Mesenchymal stem cell (in vitro differentiated cells and primary cell): ENCODE data around the gene SDHAF2.
A peak's percentile ranks its signal among the peaks of the same experiment; 100 is the strongest.

ENCODE experiments used
- DNase-seq: peaks from one replicate; pipeline ENCODE4 v3.0.0-alpha.2; 2013
- H2AFZ ChIP-seq: one replicate; pipeline ENCODE4 v1.6.1; 2013; ENCODE audit warnings: low read depth, mild to moderate bottlenecking, control low read depth, inconsistent platforms, low read length, moderate library complexity
- H2AK5ac ChIP-seq: 2 replicates; pipeline ENCODE4 v1.6.1; 2013; ENCODE audit warnings: low read length, moderate library complexity, mild to moderate bottlenecking, inconsistent platforms; ENCODE audit not compliant: severe bottlenecking
- H2BK120ac ChIP-seq: one replicate; pipeline ENCODE4 v1.6.1; 2013; ENCODE audit warnings: low read depth, mild to moderate bottlenecking, inconsistent platforms, low read length, moderate library complexity
- H2BK12ac ChIP-seq, 2 experiments: one replicate each; pipeline ENCODE4 v1.6.1; 2013; ENCODE audit warnings: inconsistent platforms in 2 of 2, low read length in 2 of 2, mild to moderate bottlenecking in 2 of 2, moderate library complexity in 2 of 2, control low read depth in 1 of 2
- H2BK15ac ChIP-seq: one replicate; pipeline ENCODE4 v1.6.1; 2013; ENCODE audit warnings: mild to moderate bottlenecking, low read depth, inconsistent platforms; ENCODE audit not compliant: poor library complexity, severe bottlenecking
- H2BK5ac ChIP-seq: 2 replicates; pipeline ENCODE4 v1.6.1; 2013; ENCODE audit warnings: low read depth, mild to moderate bottlenecking, low read length, control low read depth, inconsistent platforms; ENCODE audit not compliant: poor library complexity, severe bottlenecking
- H3K14ac ChIP-seq, 2 experiments: one replicate each; pipeline ENCODE4 v1.6.1; 2013; ENCODE audit warnings: inconsistent platforms in 2 of 2, low read length in 2 of 2, control low read depth in 1 of 2, mild to moderate bottlenecking in 1 of 2, moderate library complexity in 1 of 2
- H3K18ac ChIP-seq, 2 experiments: one replicate each; pipeline ENCODE4 v1.6.1; 2013; ENCODE audit warnings: inconsistent platforms in 2 of 2, low read length in 2 of 2, control low read depth in 1 of 2, low read depth in 1 of 2, mild to moderate bottlenecking in 1 of 2
- H3K23ac ChIP-seq, 2 experiments: one replicate each; pipeline ENCODE4 v1.6.1; 2013; ENCODE audit warnings: inconsistent platforms in 2 of 2, low read length in 2 of 2, mild to moderate bottlenecking in 2 of 2, moderate library complexity in 2 of 2, control low read depth in 1 of 2
- H3K27ac ChIP-seq: 2 replicates; pipeline ENCODE4 v1.5.1; 2013; ENCODE audit warnings: mild to moderate bottlenecking, moderate library complexity, low read length, control low read depth, inconsistent platforms; ENCODE audit not compliant: poor library complexity, severe bottlenecking
- H3K27me3 ChIP-seq, 2 experiments: 2 replicates each; pipeline versions ENCODE4 v1.6.1 to v1.7.0; 2013; ENCODE audit warnings: low read length in 2 of 2, mild to moderate bottlenecking in 2 of 2, moderate library complexity in 2 of 2, control low read depth in 1 of 2, inconsistent platforms in 1 of 2; ENCODE audit not compliant: control insufficient read depth in 1 of 2, insufficient read depth in 1 of 2
- H3K36me3 ChIP-seq, 2 experiments: 2 replicates each; pipeline versions ENCODE4 v1.6.1 to v1.7.0; 2013; ENCODE audit warnings: low read length in 2 of 2, control low read depth in 1 of 2, inconsistent platforms in 1 of 2, low read depth in 1 of 2, mild to moderate bottlenecking in 1 of 2; ENCODE audit not compliant: insufficient read depth in 2 of 2, control insufficient read depth in 1 of 2
- H3K4ac ChIP-seq, 2 experiments: one replicate each; pipeline ENCODE4 v1.6.1; 2013; ENCODE audit warnings: inconsistent platforms in 2 of 2, low read length in 2 of 2, mild to moderate bottlenecking in 2 of 2, moderate library complexity in 2 of 2, control low read depth in 1 of 2, low read depth in 1 of 2
- H3K4me1 ChIP-seq: 2 replicates; pipeline ENCODE4 v1.6.1; 2013; ENCODE audit warnings: low read depth, low read length, control low read depth; ENCODE audit not compliant: control insufficient read depth, insufficient read depth
- H3K4me2 ChIP-seq: 2 replicates; pipeline ENCODE4 v1.6.1; 2013; ENCODE audit warnings: low read length, mild to moderate bottlenecking, inconsistent platforms; ENCODE audit not compliant: poor library complexity, severe bottlenecking
- H3K4me3 ChIP-seq, 2 experiments: 2 replicates each; pipeline versions ENCODE4 v1.5.1 to v1.7.0; 2013; ENCODE audit warnings: low read length in 2 of 2, mild to moderate bottlenecking in 2 of 2, control low read depth in 1 of 2, low read depth in 1 of 2; ENCODE audit not compliant: insufficient read depth in 1 of 2
- H3K79me1 ChIP-seq: replicated peaks from 2 replicates; pipeline ENCODE4 v1.6.1; 2013; ENCODE audit warnings: mild to moderate bottlenecking, control low read depth, low read length, inconsistent platforms; ENCODE audit not compliant: poor library complexity, severe bottlenecking
- H3K9ac ChIP-seq: 2 replicates; pipeline ENCODE4 v1.7.0; 2013; ENCODE audit warnings: mild to moderate bottlenecking, low read length, moderate library complexity
- H3K9me3 ChIP-seq: 2 replicates; pipeline ENCODE4 v1.7.0; 2013; ENCODE audit warnings: mild to moderate bottlenecking, low read length; ENCODE audit not compliant: control insufficient read depth
- H4K8ac ChIP-seq: one replicate; pipeline ENCODE4 v1.6.1; 2013; ENCODE audit warnings: inconsistent platforms, mild to moderate bottlenecking, low read length, moderate library complexity
- H4K91ac ChIP-seq: one replicate; pipeline ENCODE4 v1.6.1; 2013; ENCODE audit warnings: mild to moderate bottlenecking, low read length, inconsistent platforms
- WGBS: methylation state at CpG from one replicate; pipeline ENCODE4 v1.1.7; 2013; ENCODE audit warnings: mixed read lengths; 5-methylcytosine and 5-hydroxymethylcytosine counted together

The SDHAF2 gene

GRCh38 chr11:61487342-61488025 lies 57.6 kb downstream of the SDHAF2 start:
- H3K27me3 ChIP-seq: peaks cover 36 to 51% of the 10 kb centered on the region in 2 experiments
- no peak overlapping the region for H3K18ac ChIP-seq
- no peak overlapping the region for H4K91ac ChIP-seq
- H3K4me2 ChIP-seq: no peak overlapping the region
- H3K4ac ChIP-seq: no peak overlapping the region
- H3K9me3 ChIP-seq: no peaks in the 10 kb centered on the region
- H3K14ac ChIP-seq: no peak overlapping the region
- H3K23ac ChIP-seq: no peak overlapping the region
- no peak overlapping the region for H2AFZ ChIP-seq
- H3K36me3 ChIP-seq: no peaks in the 10 kb centered on the region
- peaks cover 12% of the 10 kb centered on the region for H3K4me1 ChIP-seq
- no peak overlapping the region for H3K4me3 ChIP-seq
- H2BK5ac ChIP-seq: no peak overlapping the region
- H4K8ac ChIP-seq: no peak overlapping the region
- H2BK120ac ChIP-seq: no peak overlapping the region
- 85% methylated on average over 4 of the region's 4 CpGs for WGBS
- no peak overlapping the region for H2BK12ac ChIP-seq
- no peak overlapping the region for H3K9ac ChIP-seq
- H3K79me1 ChIP-seq: no peaks in the 10 kb centered on the region
- H3K27ac ChIP-seq: no peak overlapping the region
- no peak overlapping the region for H2BK15ac ChIP-seq
- H2AK5ac ChIP-seq: no peak overlapping the region
- no peak for DNase-seq

- Histone ChIP-seq H3K9me3 (no peaks in the 10 kb centered on the region), H3K14ac (peak overlapping the region in 1 of 2 experiments; percentile 64), H3K4ac (no peak overlapping the region), H3K4me3 (peak overlapping the region in 1 of 2 experiments; percentile 63), H2AFZ (no peak overlapping the region), H3K18ac (peak overlapping the region; percentile 2 to 3), H3K23ac (peak overlapping the region in 1 of 2 experiments; percentile 16), H3K27ac (no peak overlapping the region), H3K27me3 (peaks cover 35 to 47% of the 10 kb centered on the region in 2 experiments), H2AK5ac (no peak overlapping the region), H4K91ac (no peak overlapping the region), H4K8ac (peak overlapping the region; percentile 46), H3K4me1 (peaks cover 12% of the 10 kb centered on the region), H2BK12ac (no peak overlapping the region), H3K79me1 (no peaks in the 10 kb centered on the region), H2BK120ac (no peak overlapping the region), H3K4me2 (no peak overlapping the region), H3K9ac (peak overlapping the region; percentile 17), H2BK15ac (no peak overlapping the region), H3K36me3 (no peaks in the 10 kb centered on the region), H2BK5ac (no peak overlapping the region)
- 37% methylated on average over 19 of the region's 19 CpGs for WGBS
- peak; percentile 40 for DNase-seq
These were observed 58.8 kb downstream of the SDHAF2 start for GRCh38 chr11:61488651-61489291.

- no peak overlapping the region for H3K4me2 ChIP-seq
- H3K27ac ChIP-seq: no peak overlapping the region
- H3K23ac ChIP-seq: peak overlapping the region in 1 of 2 experiments; percentile 75
- H3K4ac ChIP-seq: no peak overlapping the region
- no peak overlapping the region for H2BK12ac ChIP-seq
- no peak overlapping the region for H2BK120ac ChIP-seq
- H3K9me3 ChIP-seq: no peaks in the 10 kb centered on the region
- H2AK5ac ChIP-seq: no peak overlapping the region
- no peaks in the 10 kb centered on the region for H3K36me3 ChIP-seq
- WGBS: 67% methylated on average over 12 of the region's 13 CpGs
- H3K14ac ChIP-seq: peak overlapping the region in 1 of 2 experiments; percentile 18
- peak overlapping the region in 1 of 2 experiments; percentile 50 for H3K18ac ChIP-seq
- DNase-seq: peak; percentile 24
- H4K8ac ChIP-seq: peak overlapping the region; percentile 32
- H2BK5ac ChIP-seq: no peak overlapping the region
- H3K4me3 ChIP-seq: peak overlapping the region in 1 of 2 experiments; percentile 7
- H3K4me1 ChIP-seq: peaks cover 12% of the 10 kb centered on the region
- H3K27me3 ChIP-seq: peaks cover 32 to 37% of the 10 kb centered on the region in 2 experiments
- H3K79me1 ChIP-seq: no peaks in the 10 kb centered on the region
- H2BK15ac ChIP-seq: no peak overlapping the region
- peak overlapping the region; percentile 25 for H4K91ac ChIP-seq
- no peak overlapping the region for H2AFZ ChIP-seq
- H3K9ac ChIP-seq: no peak overlapping the region
These were observed 60.2 kb downstream of the SDHAF2 start for GRCh38 chr11:61489833-61490721.
